GM12891 (cell line): ENCODE data around the gene RAPGEF4.

Experiments
- PAX5 ChIP-seq: IDR thresholded peaks from 2 replicates; pipeline ENCODE4 v1.6.1; 2011; ENCODE audit warnings: low read length, moderate library complexity, mild to moderate bottlenecking; ENCODE audit not compliant: insufficient read depth, severe bottlenecking
- POLR2A ChIP-seq: IDR thresholded peaks from 2 replicates; pipeline ENCODE4 v1.6.1; 2011; ENCODE audit warnings: low read depth, low read length, control low read depth
- POLR2AphosphoS5 ChIP-seq: IDR thresholded peaks from 2 replicates; pipeline ENCODE4 v1.6.1; 2011; ENCODE audit warnings: low read depth, low read length, control low read depth
- POU2F2 ChIP-seq: IDR thresholded peaks from 2 replicates; pipeline ENCODE4 v1.6.1; 2011; ENCODE audit warnings: low read depth, mild to moderate bottlenecking, control low read depth, low read length, moderate library complexity
- SPI1 ChIP-seq: IDR thresholded peaks from 2 replicates; pipeline ENCODE4 v1.6.1; 2011; ENCODE audit warnings: low read depth, low read length, control low read depth
- TAF1 ChIP-seq: IDR thresholded peaks from 2 replicates; pipeline ENCODE4 v1.6.1; 2011; ENCODE audit warnings: low read depth, low read length, control low read depth

DNA sequence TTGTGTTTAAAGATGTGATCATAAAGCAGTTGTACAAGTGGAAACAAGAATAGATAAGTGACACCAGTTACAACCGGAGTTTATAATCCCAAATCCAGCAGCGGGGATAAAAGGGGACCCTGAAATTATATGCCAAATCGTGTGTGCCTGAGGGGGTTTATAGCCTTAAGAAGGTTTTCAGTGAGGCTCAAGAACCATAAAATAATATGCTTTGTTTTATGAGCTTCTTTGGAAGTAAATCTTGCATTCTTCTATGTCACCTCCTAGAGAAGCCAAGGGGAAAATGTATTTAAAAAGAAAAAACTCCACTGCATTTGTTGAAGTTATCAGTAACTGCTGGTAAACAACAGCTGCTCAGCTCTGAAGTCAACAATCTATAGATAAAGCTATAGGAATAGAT, 314.2 kb downstream of the RAPGEF4 start:
- TF ChIP-seq POLR2AphosphoS5 (no peak), PAX5 (no peak), POLR2A (no peak), TAF1 (no peak), SPI1 (no peak), POU2F2 (no peak)
